SU-DHL-6 (cell line): ENCODE results near the gene CLN6.

Experiments used
- CTCF ChIP-seq: fragments of 200-600 bp; sonication (generic); IDR thresholded peaks from one replicate; pipeline ENCODE4 v1.5.1; 2017; ENCODE audit warnings: antibody characterized with exemption, mild to moderate bottlenecking, low read length, moderate library complexity; ENCODE audit not compliant: insufficient read depth, poor library complexity, severe bottlenecking
- EZH2phosphoT487 ChIP-seq: fragments of 200-600 bp; sonication (generic), shearing (Covaris generic); conservative IDR thresholded peaks from 2 replicates; pipeline ENCODE4 v1.6.1; 2018; ENCODE audit warnings: mild to moderate bottlenecking, antibody characterized with exemption, low read length, moderate library complexity, mixed read lengths

GRCh38 chr15:68209272-68209671 is 20.3 kb downstream of the CLN6 start:
- TF ChIP-seq CTCF (no peak), EZH2phosphoT487 (no peak)
